ENCODE data around the gene CLIP1. TPM values are rescaled to one million over a fixed set of nuclear protein-coding genes. Genes with fewer than 3 reads are reported as not detected.

CLIP1 gene
- total and polyA plus RNA-seq, 2 of the 13 experiments (the other 11 are each of a cell fraction or from before 2014, with no cell fraction given): 28.9 to 43.7 TPM

DNA sequence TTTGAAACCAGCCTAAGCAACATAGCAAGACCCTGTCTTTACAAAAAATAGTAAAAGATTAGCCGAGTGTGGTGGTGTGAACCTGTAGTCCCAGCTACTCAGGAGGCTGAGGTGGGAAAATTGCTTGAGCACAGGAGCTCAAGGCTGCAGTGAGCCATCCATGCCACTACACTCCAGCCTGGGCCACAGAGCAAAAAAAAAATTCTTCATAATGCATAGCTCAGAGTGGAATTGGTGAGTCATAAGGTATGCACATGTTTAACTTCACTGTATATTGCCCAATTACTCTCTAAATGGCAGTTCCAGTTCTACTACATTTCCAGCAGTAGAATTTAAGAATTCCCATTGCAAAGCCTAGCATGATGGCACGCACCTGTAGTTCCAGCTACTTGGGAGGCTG, 26.8 kb upstream of the CLIP1 start (continued):
- TF ChIP-seq, protein P1, sequence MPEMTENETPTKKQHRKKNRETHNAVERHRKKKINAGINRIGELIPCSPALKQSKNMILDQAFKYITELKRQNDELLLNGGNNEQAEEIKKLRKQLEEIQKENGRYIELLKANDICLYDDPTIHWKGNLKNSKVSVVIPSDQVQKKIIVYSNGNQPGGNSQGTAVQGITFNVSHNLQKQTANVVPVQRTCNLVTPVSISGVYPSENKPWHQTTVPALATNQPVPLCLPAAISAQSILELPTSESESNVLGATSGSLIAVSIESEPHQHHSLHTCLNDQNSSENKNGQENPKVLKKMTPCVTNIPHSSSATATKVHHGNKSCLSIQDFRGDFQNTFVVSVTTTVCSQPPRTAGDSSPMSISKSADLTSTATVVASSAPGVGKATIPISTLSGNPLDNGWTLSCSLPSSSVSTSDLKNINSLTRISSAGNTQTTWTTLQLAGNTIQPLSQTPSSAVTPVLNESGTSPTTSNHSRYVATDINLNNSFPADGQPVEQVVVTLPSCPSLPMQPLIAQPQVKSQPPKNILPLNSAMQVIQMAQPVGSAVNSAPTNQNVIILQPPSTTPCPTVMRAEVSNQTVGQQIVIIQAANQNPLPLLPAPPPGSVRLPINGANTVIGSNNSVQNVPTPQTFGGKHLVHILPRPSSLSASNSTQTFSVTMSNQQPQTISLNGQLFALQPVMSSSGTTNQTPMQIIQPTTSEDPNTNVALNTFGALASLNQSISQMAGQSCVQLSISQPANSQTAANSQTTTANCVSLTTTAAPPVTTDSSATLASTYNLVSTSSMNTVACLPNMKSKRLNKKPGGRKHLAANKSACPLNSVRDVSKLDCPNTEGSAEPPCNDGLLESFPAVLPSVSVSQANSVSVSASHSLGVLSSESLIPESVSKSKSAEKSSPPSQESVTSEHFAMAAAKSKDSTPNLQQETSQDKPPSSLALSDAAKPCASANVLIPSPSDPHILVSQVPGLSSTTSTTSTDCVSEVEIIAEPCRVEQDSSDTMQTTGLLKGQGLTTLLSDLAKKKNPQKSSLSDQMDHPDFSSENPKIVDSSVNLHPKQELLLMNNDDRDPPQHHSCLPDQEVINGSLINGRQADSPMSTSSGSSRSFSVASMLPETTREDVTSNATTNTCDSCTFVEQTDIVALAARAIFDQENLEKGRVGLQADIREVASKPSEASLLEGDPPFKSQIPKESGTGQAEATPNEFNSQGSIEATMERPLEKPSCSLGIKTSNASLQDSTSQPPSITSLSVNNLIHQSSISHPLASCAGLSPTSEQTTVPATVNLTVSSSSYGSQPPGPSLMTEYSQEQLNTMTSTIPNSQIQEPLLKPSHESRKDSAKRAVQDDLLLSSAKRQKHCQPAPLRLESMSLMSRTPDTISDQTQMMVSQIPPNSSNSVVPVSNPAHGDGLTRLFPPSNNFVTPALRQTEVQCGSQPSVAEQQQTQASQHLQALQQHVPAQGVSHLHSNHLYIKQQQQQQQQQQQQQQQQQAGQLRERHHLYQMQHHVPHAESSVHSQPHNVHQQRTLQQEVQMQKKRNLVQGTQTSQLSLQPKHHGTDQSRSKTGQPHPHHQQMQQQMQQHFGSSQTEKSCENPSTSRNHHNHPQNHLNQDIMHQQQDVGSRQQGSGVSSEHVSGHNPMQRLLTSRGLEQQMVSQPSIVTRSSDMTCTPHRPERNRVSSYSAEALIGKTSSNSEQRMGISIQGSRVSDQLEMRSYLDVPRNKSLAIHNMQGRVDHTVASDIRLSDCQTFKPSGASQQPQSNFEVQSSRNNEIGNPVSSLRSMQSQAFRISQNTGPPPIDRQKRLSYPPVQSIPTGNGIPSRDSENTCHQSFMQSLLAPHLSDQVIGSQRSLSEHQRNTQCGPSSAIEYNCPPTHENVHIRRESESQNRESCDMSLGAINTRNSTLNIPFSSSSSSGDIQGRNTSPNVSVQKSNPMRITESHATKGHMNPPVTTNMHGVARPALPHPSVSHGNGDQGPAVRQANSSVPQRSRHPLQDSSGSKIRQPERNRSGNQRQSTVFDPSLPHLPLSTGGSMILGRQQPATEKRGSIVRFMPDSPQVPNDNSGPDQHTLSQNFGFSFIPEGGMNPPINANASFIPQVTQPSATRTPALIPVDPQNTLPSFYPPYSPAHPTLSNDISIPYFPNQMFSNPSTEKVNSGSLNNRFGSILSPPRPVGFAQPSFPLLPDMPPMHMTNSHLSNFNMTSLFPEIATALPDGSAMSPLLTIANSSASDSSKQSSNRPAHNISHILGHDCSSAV (CRISPR knock-in tag; IDR thresholded peaks at IDR 0.05; ENCODE audit: borderline replicate concordance): no peak
- TF ChIP-seq, protein P2, sequence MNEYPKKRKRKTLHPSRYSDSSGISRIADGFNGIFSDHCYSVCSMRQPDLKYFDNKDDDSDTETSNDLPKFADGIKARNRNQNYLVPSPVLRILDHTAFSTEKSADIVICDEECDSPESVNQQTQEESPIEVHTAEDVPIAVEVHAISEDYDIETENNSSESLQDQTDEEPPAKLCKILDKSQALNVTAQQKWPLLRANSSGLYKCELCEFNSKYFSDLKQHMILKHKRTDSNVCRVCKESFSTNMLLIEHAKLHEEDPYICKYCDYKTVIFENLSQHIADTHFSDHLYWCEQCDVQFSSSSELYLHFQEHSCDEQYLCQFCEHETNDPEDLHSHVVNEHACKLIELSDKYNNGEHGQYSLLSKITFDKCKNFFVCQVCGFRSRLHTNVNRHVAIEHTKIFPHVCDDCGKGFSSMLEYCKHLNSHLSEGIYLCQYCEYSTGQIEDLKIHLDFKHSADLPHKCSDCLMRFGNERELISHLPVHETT (CRISPR knock-in tag; conservative IDR thresholded peaks at IDR 0.05): no peak
- TF ChIP-seq AFF4 (CRISPR knock-in tag; IDR thresholded peaks at IDR 0.05) (no peak), CEBPB (IDR thresholded peaks at IDR 0.05; ENCODE audit: borderline replicate concordance, low read depth, low read length) (peak; percentile 92), ZNF589 (CRISPR knock-in tag; conservative IDR thresholded peaks at IDR 0.05) (no peak), ZNF570 (CRISPR knock-in tag; IDR thresholded peaks at IDR 0.05; ENCODE audit: borderline replicate concordance) (no peak), SP2 (CRISPR knock-in tag; IDR thresholded peaks at IDR 0.05) (no peak), ZNF709 (CRISPR knock-in tag; IDR thresholded peaks at IDR 0.05) (no peak), PRPF4 (IDR thresholded peaks at IDR 0.05; ENCODE audit: low read depth, low read length, poor library complexity, severe bottlenecking) (no peak), ZFP1 (CRISPR knock-in tag; IDR thresholded peaks at IDR 0.05) (no peak), CREB3 (CRISPR knock-in tag; IDR thresholded peaks at IDR 0.05) (no peak), ZNF572 (CRISPR knock-in tag; IDR thresholded peaks at IDR 0.05) (no peak), ZNF33B (CRISPR knock-in tag; IDR thresholded peaks at IDR 0.05) (no peak), ARHGAP35 (CRISPR knock-in tag; IDR thresholded peaks at IDR 0.05; ENCODE audit: borderline replicate concordance) (no peak), ZFP82 (CRISPR knock-in tag; IDR thresholded peaks at IDR 0.05; ENCODE audit: borderline replicate concordance) (no peak), ZNF782 (CRISPR knock-in tag; IDR thresholded peaks at IDR 0.05; ENCODE audit: borderline replicate concordance) (no peak)
